ENCODE data around the gene SMIM22. TPM values are rescaled to one million over a fixed set of nuclear protein-coding genes. Genes with fewer than 3 reads are reported as not detected.

Gene SMIM22
- total RNA-seq, 4 donors from 2014 or later = not detected

DNA sequence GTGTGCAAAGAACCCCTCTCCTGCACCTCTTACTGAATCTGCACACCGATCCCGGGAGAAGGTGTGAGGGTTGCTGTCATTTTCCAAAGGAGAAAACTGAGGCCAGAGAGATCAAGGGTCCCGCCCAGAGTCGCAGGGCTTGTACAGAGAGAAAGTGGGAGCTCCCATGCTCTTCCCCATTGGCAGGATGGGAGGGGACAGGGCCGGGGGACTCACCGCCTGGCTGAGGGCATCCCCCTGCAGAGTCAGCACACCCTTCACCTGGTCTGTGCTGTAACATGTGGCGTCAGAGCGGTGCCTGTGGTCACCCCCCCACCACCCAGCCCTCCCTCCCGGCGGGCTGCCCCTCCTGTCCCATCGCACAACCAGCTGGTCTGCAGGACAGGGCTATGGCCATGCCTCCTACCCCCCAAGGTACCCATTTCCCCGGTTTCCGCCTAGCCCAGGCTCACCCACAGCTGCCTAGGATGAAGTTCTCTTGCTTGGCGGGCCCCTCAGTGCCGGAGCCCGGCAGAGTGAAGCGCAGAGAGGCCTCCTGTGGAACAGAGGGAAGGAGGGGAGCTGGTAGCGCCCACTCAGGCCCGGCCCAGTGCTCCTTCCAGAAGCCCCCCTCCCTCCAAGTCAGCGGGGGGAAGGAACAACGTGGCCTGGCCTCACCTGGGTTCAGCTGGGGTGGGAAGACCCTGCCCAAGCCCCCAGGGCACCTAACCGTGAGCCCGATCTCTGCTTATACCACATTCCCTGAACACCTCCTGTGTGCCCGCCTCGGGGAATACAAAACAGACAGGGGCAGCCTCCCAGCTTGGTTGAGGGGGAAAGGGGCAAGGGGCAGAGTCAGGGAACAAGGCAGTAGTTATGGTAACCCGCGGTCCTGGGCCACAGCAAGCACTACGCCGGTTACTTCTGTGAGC is 6.1 kb downstream of the SMIM22 start:
- H3K27ac ChIP-seq = peak overlapping the region; percentile 76 to 93 (median 86)
- in situ Hi-C loops (cut with MboI; ENCODE audit: low sequenced_read_pairs in 4 of 4) = no loop called here
- peaks cover 0 to 28% of the 10 kb centered on the region in 2 donors for H3K36me3 ChIP-seq
- peak overlapping the region; percentile 64 to 97 (median 84) for H3K4me3 ChIP-seq
- intact Hi-C loops (cut with DNase I; ENCODE audit: low total_unique reads) = loop anchor here (5.0 kb wide), 1 partner anchor 46 kb away; the partner anchor contains the start of genes GLYR1 and UBN1
- TF ChIP-seq, protein P1, sequence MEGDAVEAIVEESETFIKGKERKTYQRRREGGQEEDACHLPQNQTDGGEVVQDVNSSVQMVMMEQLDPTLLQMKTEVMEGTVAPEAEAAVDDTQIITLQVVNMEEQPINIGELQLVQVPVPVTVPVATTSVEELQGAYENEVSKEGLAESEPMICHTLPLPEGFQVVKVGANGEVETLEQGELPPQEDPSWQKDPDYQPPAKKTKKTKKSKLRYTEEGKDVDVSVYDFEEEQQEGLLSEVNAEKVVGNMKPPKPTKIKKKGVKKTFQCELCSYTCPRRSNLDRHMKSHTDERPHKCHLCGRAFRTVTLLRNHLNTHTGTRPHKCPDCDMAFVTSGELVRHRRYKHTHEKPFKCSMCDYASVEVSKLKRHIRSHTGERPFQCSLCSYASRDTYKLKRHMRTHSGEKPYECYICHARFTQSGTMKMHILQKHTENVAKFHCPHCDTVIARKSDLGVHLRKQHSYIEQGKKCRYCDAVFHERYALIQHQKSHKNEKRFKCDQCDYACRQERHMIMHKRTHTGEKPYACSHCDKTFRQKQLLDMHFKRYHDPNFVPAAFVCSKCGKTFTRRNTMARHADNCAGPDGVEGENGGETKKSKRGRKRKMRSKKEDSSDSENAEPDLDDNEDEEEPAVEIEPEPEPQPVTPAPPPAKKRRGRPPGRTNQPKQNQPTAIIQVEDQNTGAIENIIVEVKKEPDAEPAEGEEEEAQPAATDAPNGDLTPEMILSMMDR (IDR thresholded peaks at IDR 0.05 in 4 of 5, conservative IDR thresholded peaks at IDR 0.05 in 1 of 5) = no peak
- TF ChIP-seq POLR2A (IDR thresholded peaks at IDR 0.05) = no peak
- no peaks in the 10 kb centered on the region for H3K9me3 ChIP-seq
- H3K27me3 ChIP-seq = no peaks in the 10 kb centered on the region
- H3K4me1 ChIP-seq = peaks cover 11 to 17% of the 10 kb centered on the region in 2 donors
- DNase-seq = no peak
- ATAC-seq = no peak

DNA sequence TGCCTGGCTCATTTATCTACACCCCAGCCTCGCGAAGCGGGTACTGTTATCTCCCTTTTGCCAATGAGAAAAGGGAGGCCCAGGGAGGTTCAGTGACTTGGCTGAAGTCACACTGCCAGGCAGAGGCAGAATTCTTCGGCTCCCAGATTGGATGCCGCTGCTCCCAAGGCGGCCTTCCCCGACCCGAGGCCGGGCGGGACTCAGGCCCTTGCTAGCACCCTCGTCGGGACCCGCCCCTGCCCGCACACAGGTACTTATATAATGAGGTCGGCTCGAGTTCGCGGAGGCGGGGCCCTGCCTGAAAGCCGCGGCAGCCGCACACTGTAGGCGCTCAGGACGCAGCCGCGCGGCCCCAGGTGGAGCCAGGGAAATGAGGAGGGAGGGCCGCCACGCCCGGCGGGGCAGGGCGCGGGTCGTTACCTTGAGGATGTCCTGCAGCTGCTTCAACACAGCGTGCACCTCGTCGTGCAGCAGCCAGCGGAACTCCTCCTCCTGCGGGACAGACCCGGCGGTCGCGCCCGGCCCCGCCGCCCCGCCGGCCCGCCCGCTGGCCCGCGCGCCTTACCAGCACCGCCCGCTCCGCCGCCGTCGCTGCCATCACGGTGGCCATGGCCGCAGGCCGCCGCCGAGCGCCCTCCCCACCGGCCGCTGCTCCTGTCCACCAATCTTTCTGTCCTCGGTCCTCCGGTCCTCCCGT is 6.9 kb downstream of the SMIM22 start, which contains the start of gene ROGDI:
ROGDI (minus strand) TSS at position 672 of the 697 bp plus-strand sequence; CDS start at position 610, 62 bp downstream.
- intact Hi-C loops (cut with DNase I; ENCODE audit: low total_unique reads) (loop anchor here (1.0 to 5.0 kb wide), 3 partner anchors 33 to 68 kb away; partner anchors contain the start of genes ANKS3, DNAAF8, GLYR1 and UBN1), in situ Hi-C loops (cut with MboI; ENCODE audit: low sequenced_read_pairs in 4 of 4) (no loop called here)
- DNase-seq (peak; percentile 35 to 73), ATAC-seq (peak; percentile 46 to 54)
- Histone ChIP-seq H3K4me1 (peaks cover 11 to 17% of the 10 kb centered on the region in 2 donors), H3K4me3 (peak within 1 kb of the TSS; percentile 64 to 97 (median 84)), H3K27me3 (no peaks in the 10 kb centered on the region), H3K9me3 (no peaks in the 10 kb centered on the region), H3K27ac (peak within 1 kb of the TSS; percentile 76 to 93 (median 86)), H3K36me3 (peaks cover 0 to 32% of the 10 kb centered on the region in 2 donors)
- peak in 1 of 2 donors; percentile 54 for TF ChIP-seq POLR2A (IDR thresholded peaks at IDR 0.05)
- TF ChIP-seq, protein P1 (IDR thresholded peaks at IDR 0.05 in 4 of 5, conservative IDR thresholded peaks at IDR 0.05 in 1 of 5) = no peak

- no peaks in the 10 kb centered on the region for H3K9me3 ChIP-seq
- peak overlapping the region; percentile 64 to 97 (median 84) for H3K4me3 ChIP-seq
- intact Hi-C loops (cut with DNase I; ENCODE audit: low total_unique reads) (loop anchor here (1.0 to 5.0 kb wide), 3 partner anchors 34 to 68 kb away; partner anchors contain the start of genes ANKS3, DNAAF8, GLYR1 and UBN1), in situ Hi-C loops (cut with MboI; ENCODE audit: low sequenced_read_pairs in 4 of 4) (no loop called here)
- ATAC-seq = peak; percentile 95
- TF ChIP-seq, protein P1 (IDR thresholded peaks at IDR 0.05 in 4 of 5, conservative IDR thresholded peaks at IDR 0.05 in 1 of 5) = peak in 4 of 5 experiments; percentile 32 to 60 (median 42)
- peak; percentile 1 to 20 for TF ChIP-seq POLR2A (IDR thresholded peaks at IDR 0.05)
- peaks cover 11 to 17% of the 10 kb centered on the region in 2 donors for H3K4me1 ChIP-seq
- peak; percentile 91 to 93 for DNase-seq
- peaks cover 0 to 31% of the 10 kb centered on the region in 2 donors for H3K36me3 ChIP-seq
- H3K27me3 ChIP-seq = no peaks in the 10 kb centered on the region
- H3K27ac ChIP-seq = peak overlapping the region; percentile 76 to 93 (median 86)
These were observed 7.6 kb downstream of the SMIM22 start for GRCh38 chr16:4802659-4803287.

DNA sequence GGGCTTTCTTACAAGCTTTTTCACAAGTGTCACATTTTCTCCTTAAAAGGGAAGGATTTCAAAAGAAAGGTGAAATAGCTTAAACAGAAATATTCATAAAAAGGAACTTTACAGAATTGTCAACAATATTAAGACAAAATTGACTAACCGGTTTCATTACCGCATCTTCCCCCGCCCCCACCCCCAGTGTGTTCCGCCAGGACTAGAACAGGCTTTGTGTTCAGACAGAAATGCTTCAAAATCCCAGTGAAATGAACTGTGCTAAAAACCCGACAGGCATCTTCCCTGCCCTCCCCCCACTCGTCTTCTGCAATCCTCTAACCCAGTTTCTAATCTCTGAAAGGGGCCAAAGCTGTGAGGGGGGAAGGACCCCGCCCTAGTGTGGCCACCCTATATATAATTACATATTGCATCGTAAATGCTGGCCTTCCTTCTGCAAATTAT is 8.3 kb downstream of the SMIM22 start:
- no peak for ATAC-seq
- peak overlapping the region in 3 of 4 donors; percentile 76 to 93 (median 93) for H3K27ac ChIP-seq
- peaks cover 0 to 35% of the 10 kb centered on the region in 2 donors for H3K36me3 ChIP-seq
- H3K4me1 ChIP-seq = peaks cover 11 to 17% of the 10 kb centered on the region in 2 donors
- in situ Hi-C loops (cut with MboI; ENCODE audit: low sequenced_read_pairs in 4 of 4) (no loop called here), intact Hi-C loops (cut with DNase I; ENCODE audit: low total_unique reads) (loop anchor here (2.0 to 5.0 kb wide), 2 partner anchors 35 to 44 kb away; partner anchors contain the start of genes GLYR1 and UBN1)
- H3K4me3 ChIP-seq = peak overlapping the region; percentile 64 to 97 (median 84)
- no peak for TF ChIP-seq POLR2A (IDR thresholded peaks at IDR 0.05)
- TF ChIP-seq, protein P1 (IDR thresholded peaks at IDR 0.05 in 4 of 5, conservative IDR thresholded peaks at IDR 0.05 in 1 of 5) = no peak
- H3K27me3 ChIP-seq = no peaks in the 10 kb centered on the region
- no peak for DNase-seq
- no peaks in the 10 kb centered on the region for H3K9me3 ChIP-seq

Measured in gastrocnemius medialis (tissue), 4 donors.